HEK293 (cell line): ENCODE measurements around the gene PUM1.

Experiments
- CTCF ChIA-PET: fragments of 350-600 bp; formaldehyde crosslinking; extraction: SDS; loops from one replicate; lab custom pipeline; 2021; ENCODE audit warnings: antibody characterized with exemption; lab: Yijun Ruan, JAX
- POLR2A ChIA-PET: fragments of 300-600 bp; formaldehyde crosslinking; extraction: SDS; loops from one replicate; lab custom pipeline; 2020; ENCODE audit warnings: antibody characterized with exemption, inconsistent platforms; lab: Yijun Ruan, JAX
- H3K27ac ChIP-seq: fragments of 200-500 bp; sonication (Bioruptor generic); 2 replicates; pipeline ENCODE4 v1.5.1; 2014; ENCODE audit warnings: low read depth, low read length, control low read depth, inconsistent platforms; ENCODE audit errors: extremely low read depth
- H3K36me3 ChIP-seq, 2 experiments: fragments of 200-500 bp in 1 of 2; sonication (Bioruptor generic) in 1 of 2; 1 replicate in 1 of 2; 2 replicates in 1 of 2; pipeline ENCODE4 v1.5.1; 2014 to 2017; ENCODE audit warnings: inconsistent platforms in 2 of 2, low read length in 2 of 2; ENCODE audit not compliant: control insufficient read depth in 2 of 2, insufficient read depth in 1 of 2
- H3K4me1 ChIP-seq: fragments of 200-500 bp; sonication (Bioruptor generic); 2 replicates; pipeline ENCODE4 v1.5.1; 2014; ENCODE audit warnings: mild to moderate bottlenecking, low read length, inconsistent platforms; ENCODE audit not compliant: control insufficient read depth, insufficient read depth
- H3K4me3 ChIP-seq: 2 replicates; pipeline ENCODE4 v1.5.1; 2011; ENCODE audit warnings: low read depth, mild to moderate bottlenecking, control low read depth, low read length, moderate library complexity
- H3K9me3 ChIP-seq: fragments of 200-500 bp; sonication (Bioruptor generic); 2 replicates; pipeline ENCODE4 v1.5.1; 2014; ENCODE audit warnings: low read depth, low read length, inconsistent platforms; ENCODE audit not compliant: control insufficient read depth, insufficient read depth
- AEBP2 ChIP-seq: fragments of 450-650 bp; formaldehyde crosslinking; IDR thresholded peaks from 2 replicates; pipeline ENCODE4 v1.5.1; 2016; ENCODE audit warnings: missing biosample characterization, missing genetic modification characterization, borderline replicate concordance
- ELK4 ChIP-seq: IDR thresholded peaks from 2 replicates; pipeline ENCODE4 v1.6.1; 2011; ENCODE audit warnings: mild to moderate bottlenecking, low read depth, low read length, borderline replicate concordance
- PRDM4 ChIP-seq: fragments of 450-650 bp; formaldehyde crosslinking; IDR thresholded peaks from 2 replicates; pipeline ENCODE4 v1.5.1; 2017; ENCODE audit warnings: missing biosample characterization, missing genetic modification characterization
- PRDM6 ChIP-seq: fragments of 450-650 bp; formaldehyde crosslinking; IDR thresholded peaks from 2 replicates; pipeline ENCODE4 v1.5.1; 2017; ENCODE audit warnings: missing biosample characterization, missing genetic modification characterization
- SCRT2 ChIP-seq: fragments of 450-650 bp; formaldehyde crosslinking; IDR thresholded peaks from 2 replicates; pipeline ENCODE4 v1.5.1; 2016; ENCODE audit warnings: missing biosample characterization, missing genetic modification characterization
- ZBTB21 ChIP-seq: fragments of 450-650 bp; formaldehyde crosslinking; IDR thresholded peaks from 2 replicates; pipeline ENCODE4 v1.5.1; 2017; ENCODE audit warnings: missing biosample characterization, missing genetic modification characterization
- ZBTB6 ChIP-seq: fragments of 450-650 bp; formaldehyde crosslinking; IDR thresholded peaks from 2 replicates; pipeline ENCODE4 v1.5.1; 2017; ENCODE audit warnings: missing biosample characterization, missing genetic modification characterization
- ZFP41 ChIP-seq: fragments of 450-650 bp; formaldehyde crosslinking; IDR thresholded peaks from 2 replicates; pipeline ENCODE4 v1.5.1; 2016; ENCODE audit warnings: missing biosample characterization, missing genetic modification characterization, borderline replicate concordance
- ZNF324 ChIP-seq: fragments of 450-650 bp; formaldehyde crosslinking; IDR thresholded peaks from 2 replicates; pipeline ENCODE4 v1.5.1; 2016; ENCODE audit warnings: missing biosample characterization, missing genetic modification characterization
- ZNF473 ChIP-seq: fragments of 450-650 bp; formaldehyde crosslinking; IDR thresholded peaks from 2 replicates; pipeline ENCODE4 v1.5.1; 2017; ENCODE audit warnings: missing biosample characterization, missing genetic modification characterization
- ZNF600 ChIP-seq: fragments of 450-650 bp; formaldehyde crosslinking; IDR thresholded peaks from 2 replicates; pipeline ENCODE4 v1.5.1; 2016; ENCODE audit warnings: missing biosample characterization, missing genetic modification characterization
- ZNF639 ChIP-seq: fragments of 450-650 bp; formaldehyde crosslinking; IDR thresholded peaks from 2 replicates; pipeline ENCODE4 v1.5.1; 2016; ENCODE audit warnings: missing biosample characterization, missing genetic modification characterization
- ZNF645 ChIP-seq: fragments of 450-650 bp; formaldehyde crosslinking; IDR thresholded peaks from 2 replicates; pipeline ENCODE4; 2016; ENCODE audit warnings: missing biosample characterization, missing genetic modification characterization
- ZNF768 ChIP-seq: fragments of 450-650 bp; formaldehyde crosslinking; IDR thresholded peaks from 2 replicates; pipeline ENCODE4 v1.5.1; 2018; ENCODE audit warnings: missing biosample characterization, mild to moderate bottlenecking, missing genetic modification characterization

PUM1 gene

GRCh38 chr1:31063631-31064030 is 1.9 kb downstream of the PUM1 start:
- ChIA-PET CTCF (interaction anchor here (0.7 kb wide), 1 partner anchor 135 kb away, joined by 3 read pairs; no protein-coding TSS in a partner anchor), POLR2A (no interaction called here)
- H3K27ac ChIP-seq, result peak overlapping the region; percentile 98; the same call in 1 of the 2 replicates
- H3K9me3 ChIP-seq, result no peaks in the 10 kb centered on the region
- H3K4me1 ChIP-seq, result peaks cover 8% of the 10 kb centered on the region; the same call in 1 of the 2 replicates
- TF ChIP-seq PRDM6 (tag by site-specific recombination) (peak; percentile 54), ZNF645 (tag by site-specific recombination) (no peak), ELK4 (no peak), PRDM4 (tag by site-specific recombination) (peak; percentile 92), ZNF324 (no peak), ZBTB21 (tag by site-specific recombination) (no peak), AEBP2 (no peak), SCRT2 (tag by site-specific recombination) (no peak), ZNF473 (tag by site-specific recombination) (no peak), ZNF639 (tag by site-specific recombination) (no peak), ZNF768 (tag by site-specific recombination) (no peak), ZNF600 (0 out of 2 replicates have a peak, but pooled peaks have one; percentile 26)
- H3K4me3 ChIP-seq, result peak overlapping the region; percentile 82
- H3K36me3 ChIP-seq, result peaks cover 14 to 31% of the 10 kb centered on the region in 2 experiments

GRCh38 chr1:31062867-31063380 is 2.6 kb downstream of the PUM1 start:
- Histone ChIP-seq H3K36me3 (peaks cover 21 to 38% of the 10 kb centered on the region in 2 experiments), H3K4me3 (peak overlapping the region; percentile 82)

More at GRCh38 chr1:31062867-31063380, 2.6 kb downstream of the PUM1 start:
- 0 out of 2 replicates have a peak overlapping the region, but pooled peaks have one; percentile 27 for H3K27ac ChIP-seq
- peak; percentile 66; the same call in 1 of the 2 replicates for TF ChIP-seq ZBTB6 (tag by site-specific recombination)
- TF ChIP-seq ZFP41 (tag by site-specific recombination), result no peak
- TF ChIP-seq, all 188 proteins: peak for 1
- Histone ChIP-seq H3K9me3 (no peaks in the 10 kb centered on the region), H3K4me1 (peaks cover 8% of the 10 kb centered on the region; the same call in 1 of the 2 replicates)
- ChIA-PET POLR2A (no interaction called here), CTCF (interaction anchor here (0.7 kb wide), 1 partner anchor 99 kb away, joined by 4 read pairs; no protein-coding TSS in a partner anchor)
